CD4-positive, alpha-beta T cell treated with Interleukin-10 for 1 hour (primary cell): ENCODE measurements around the gene OTUD1.
A peak's percentile ranks its signal among the peaks of the same experiment; 100 is the strongest.
"Not testable (repeated sequence)": the region's sequence is repeated elsewhere in the genome, so short reads cannot be mapped to it uniquely, and the experiment has no call there.

Source experiments
- DNase-seq: peaks from one replicate; pipeline ENCODE4 v3.0.0-alpha.2; 2020

Gene OTUD1, protein sequence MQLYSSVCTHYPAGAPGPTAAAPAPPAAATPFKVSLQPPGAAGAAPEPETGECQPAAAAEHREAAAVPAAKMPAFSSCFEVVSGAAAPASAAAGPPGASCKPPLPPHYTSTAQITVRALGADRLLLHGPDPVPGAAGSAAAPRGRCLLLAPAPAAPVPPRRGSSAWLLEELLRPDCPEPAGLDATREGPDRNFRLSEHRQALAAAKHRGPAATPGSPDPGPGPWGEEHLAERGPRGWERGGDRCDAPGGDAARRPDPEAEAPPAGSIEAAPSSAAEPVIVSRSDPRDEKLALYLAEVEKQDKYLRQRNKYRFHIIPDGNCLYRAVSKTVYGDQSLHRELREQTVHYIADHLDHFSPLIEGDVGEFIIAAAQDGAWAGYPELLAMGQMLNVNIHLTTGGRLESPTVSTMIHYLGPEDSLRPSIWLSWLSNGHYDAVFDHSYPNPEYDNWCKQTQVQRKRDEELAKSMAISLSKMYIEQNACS

DNA sequence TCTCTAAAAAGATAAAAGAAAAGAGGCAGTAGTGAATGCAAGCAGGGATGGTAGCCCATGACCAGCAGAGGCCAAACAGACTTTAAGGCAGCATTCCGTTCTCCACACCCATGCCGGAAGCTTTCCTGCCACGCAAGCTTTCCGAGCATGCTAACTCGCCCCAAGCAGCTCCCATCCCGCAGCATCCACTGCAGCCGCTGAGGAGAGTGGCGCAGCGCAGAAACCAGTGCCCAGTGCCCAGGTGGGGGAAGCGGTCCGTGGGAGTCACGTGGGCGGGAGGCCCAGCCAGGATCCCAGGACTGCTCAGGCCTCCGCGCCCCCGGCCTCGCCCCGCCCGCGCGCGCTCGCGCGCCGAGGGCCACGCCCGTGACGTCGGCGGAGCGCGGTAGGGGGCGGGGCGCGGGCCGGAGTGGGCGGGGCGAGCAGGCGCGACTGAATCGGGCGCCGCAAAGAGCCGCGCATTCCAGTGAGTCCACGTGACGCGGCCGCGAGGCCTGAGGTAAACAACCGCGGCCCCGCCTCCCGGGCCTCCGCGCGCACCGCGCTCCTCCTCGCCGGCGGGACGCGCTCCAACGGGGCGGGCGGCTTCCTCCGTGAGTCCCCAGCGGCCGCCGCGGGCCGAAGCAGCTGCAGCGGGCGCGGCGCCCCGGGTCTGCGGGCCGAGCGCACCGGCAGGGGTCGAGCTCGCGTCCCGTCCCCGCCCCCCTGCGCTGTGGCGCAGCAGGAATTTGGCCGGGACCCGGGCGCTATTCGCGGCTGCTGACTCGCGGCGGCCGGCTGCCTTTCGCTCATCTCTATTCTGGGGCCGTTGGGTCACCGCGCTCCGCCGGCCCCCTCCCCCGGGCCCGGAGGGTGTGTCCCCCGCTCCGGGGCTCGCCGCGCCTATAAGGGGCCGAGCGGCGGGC lies at the start of gene OTUD1:
OTUD1 (plus strand) TSS at position 529 of the 905 bp plus-strand sequence. CDS start 383 bp downstream, outside the sequence.
- peak; percentile 94 for DNase-seq

DNA sequence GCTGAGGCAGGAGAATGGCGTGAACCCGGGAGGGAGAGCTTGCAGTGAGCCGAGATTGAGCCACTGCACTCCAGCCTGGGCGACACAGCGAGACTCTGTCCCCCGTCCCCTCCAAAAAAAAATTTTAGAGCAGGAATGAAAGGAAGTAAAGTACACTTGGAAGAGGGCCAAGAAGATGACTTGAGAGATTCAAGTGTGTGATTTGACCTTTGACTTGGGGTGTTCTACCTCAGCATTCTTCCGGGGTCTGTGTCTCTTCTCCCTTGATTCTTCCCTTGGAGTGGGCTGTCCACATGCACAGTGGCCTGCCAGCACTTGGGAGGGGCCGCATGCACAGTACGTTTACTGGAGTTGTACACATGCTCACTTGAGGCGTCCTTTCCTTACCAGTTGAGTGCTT lies 48.5 kb upstream of the OTUD1 start:
- not testable (repeated sequence) for DNase-seq

DNA sequence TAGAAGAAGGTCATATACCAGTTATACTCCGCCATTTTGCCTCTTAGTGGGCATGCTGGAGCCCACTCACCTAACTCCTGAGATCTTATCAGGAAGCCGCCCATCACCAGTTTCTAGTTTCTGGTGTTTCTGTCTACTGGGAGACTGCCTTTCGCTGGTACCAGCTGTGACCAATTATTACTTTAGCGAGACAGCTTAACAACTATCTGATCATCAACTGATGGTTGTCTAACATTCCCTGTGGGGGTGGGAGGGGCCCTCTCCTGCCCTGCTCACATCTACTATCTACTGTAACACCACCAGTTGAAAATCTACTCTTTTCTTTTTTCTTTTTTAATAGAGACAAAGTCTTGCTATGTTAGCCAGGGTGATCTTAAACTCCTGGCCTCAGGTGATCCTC lies 48.1 kb upstream of the OTUD1 start:
- DNase-seq: no peak

DNA sequence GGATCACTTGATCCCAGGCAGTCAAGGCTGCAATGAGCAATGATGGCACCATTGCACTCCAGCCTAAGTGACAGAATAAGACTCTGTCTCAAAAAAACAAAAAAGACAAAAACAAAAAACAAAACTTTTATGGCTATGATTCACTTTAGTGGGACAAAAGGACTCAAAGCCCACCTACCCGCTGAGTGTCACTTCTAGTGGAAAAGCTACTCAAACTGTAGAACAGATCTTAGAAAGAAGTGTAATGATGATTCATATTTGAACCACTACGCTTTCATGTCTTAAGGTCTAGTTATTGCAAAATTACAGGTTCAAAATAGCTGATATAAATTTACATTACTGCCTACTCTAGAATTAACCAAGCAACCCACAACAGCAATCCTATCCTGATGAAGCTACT lies 47.1 kb upstream of the OTUD1 start:
- DNase-seq: no peak

DNA sequence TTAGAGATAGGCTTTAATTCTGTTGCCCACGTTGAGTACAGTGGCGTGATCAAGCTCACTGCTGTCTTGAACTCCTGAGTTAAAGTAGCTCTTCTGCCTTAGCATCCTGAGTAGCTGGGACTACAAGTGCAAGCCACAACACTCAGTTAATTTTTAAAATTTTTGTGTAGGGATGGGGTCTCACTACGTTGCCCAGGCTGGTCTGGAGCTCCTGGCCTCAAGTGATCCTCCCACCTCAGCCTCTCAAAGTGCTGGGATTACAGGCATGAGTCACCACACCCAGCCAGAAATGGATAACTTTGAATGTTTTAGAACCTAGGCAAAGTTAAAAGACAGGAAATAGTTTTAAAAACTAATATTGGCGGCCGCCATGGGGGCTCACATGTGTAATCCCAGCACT lies 43.9 kb upstream of the OTUD1 start:
- no peak for DNase-seq

DNA sequence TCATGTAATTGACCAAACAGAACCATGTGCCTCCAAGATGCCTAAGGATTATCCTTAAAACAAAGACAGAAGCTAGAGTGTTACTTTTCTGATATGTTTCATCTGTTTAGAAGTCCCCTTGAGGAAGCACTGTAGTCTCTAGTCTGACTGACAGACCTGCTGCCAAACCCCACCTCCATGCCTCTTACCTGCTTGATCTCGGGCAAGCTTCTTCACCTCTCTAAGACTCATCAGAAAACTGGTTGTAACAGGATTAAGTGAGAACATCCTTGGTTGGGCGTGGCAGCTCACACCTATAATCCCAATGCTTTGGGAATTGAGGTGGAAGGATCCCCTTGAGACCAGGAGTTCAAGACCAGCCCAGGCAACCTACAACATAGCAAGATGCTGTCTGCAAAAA lies 42.2 kb upstream of the OTUD1 start:
- DNase-seq: no peak

DNA sequence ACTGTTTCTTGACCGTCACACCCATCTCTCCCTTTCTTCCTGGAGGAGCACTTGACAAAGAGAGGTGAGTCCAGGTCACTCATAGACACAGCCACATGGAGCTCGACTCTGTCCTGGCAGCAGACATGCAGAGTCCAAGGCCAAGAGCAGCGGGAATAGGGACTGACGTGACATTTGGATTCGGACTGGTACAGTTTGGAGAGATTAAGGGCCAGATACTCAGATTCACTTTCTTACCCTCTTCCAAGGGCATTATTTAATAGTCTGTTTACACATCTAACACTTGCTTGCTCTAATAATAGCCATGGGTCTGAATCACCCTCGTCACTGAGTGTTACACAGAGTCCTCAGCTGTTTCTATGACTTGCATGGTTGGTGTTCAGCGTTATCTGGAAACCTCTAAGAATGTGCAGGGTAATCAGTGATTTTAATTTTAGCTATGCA lies 39.2 kb upstream of the OTUD1 start:
- no peak for DNase-seq

DNA sequence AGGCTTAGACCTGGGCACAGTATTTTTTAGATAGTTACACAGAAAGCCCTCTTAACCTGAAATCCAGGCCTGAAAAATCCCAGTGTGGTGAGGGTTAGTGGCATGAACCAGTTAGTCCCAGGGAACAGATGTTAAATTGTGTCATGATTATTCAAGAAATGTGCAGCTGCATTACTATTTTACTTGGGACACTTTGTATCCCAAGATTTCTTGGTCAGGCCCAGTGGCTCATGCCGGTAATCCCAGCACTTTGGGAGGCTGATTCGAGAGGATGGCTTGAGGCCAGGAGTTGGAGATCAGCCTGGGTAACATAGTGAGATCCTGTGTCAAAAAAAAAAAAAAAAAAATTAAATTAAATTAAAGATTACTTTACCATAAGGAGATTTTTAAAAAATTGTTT lies 36.0 kb upstream of the OTUD1 start:
- no peak for DNase-seq

DNA sequence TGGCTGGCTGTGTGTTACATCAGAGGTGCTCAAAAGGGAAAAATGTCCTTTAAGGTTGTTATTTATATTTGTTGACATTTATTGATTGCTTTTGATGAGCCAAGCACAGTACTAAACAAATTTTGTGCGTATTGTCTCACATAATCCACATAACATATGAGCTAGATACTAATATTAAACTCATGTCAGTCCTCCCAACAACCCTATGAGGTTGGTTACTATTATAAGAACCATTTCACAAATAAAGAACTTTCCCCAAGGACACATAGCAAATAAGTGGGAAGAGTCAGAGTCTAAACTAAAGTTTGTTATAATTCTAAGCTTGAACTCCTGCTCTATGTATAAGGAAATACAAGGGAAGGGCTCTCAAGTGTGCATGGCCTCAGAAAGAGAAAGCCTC lies 35.6 kb upstream of the OTUD1 start:
- no peak for DNase-seq

DNA sequence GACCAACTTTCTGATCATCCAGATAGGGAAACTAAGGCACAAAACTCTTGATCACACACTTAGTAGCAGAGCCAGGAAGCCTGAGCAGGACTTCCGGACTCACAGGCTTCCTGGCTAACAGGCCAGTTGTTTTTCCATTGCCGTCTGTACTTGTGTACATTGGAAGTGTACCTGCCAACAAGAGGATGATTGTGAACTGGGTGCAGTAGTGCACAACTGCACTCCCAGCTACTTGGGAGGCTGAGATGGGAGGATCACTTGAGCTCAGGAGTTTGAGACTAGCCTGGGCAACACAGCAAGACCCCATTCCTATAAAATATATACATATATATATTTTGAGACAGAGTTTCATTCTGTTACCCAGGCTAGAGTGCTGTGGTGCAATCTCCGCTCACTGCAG lies 35.2 kb upstream of the OTUD1 start:
- no peak for DNase-seq

DNA sequence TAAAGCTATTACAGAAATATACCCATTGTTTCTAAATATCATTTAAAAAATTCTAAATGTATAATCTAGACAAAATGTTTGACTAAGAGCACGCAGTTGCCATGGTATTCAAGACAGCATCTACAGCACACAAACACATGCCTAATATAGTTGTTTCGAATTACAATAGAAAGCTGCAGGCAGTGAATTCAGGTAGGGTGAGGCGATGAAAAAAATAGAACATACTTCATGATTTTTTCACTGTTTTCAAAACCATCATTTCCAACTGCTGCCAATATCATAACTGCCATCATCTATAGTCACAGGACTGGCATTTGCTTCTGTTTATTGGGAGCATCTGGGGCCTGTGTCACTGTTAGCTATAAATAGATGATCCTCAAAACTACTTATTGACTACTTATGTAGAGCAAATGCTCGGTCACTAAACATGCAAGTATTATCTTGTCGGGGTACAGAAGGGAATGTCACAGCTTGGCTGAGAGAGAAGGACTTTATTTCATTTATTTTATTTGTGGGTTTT lies 34.4 kb upstream of the OTUD1 start:
- DNase-seq: no peak

DNA sequence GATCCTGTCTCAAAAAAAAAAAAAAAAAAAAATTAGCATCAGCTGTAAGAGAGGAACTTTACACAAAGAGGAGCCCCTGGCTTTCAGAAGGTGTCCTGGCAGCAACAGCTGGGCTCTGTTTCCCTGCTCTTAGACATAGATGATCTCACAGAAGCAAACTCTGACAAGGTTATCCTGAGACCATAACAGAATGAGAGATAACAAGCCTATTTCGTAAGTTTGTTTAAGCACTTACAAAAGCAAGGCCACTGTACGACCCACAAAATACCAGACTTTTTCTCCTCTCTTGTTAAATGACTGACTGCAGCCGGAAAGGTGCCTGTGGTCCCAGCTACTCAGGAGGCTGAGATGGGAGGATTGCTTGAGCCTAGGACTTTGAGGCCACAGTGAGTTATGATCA lies 33.3 kb upstream of the OTUD1 start:
- DNase-seq: no peak

DNA sequence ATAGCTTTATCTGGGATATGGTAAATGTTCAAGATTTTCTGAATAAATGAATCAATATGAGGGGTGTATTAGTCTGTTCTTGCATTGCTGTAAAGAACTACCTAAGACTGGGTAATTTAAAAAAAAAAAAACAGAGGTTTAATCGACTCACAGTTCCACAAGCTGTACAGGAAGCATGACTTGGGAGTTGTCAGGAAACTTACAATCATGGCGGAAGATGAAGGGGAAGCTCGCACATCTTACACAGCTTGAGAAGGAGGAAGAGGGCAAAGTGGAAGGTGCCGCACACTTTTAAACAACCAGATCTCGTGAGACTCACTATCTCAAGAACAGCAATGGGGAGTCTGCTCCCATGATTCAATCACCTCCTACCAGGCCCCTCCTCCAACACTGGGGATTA lies 32.5 kb upstream of the OTUD1 start:
- no peak for DNase-seq

DNA sequence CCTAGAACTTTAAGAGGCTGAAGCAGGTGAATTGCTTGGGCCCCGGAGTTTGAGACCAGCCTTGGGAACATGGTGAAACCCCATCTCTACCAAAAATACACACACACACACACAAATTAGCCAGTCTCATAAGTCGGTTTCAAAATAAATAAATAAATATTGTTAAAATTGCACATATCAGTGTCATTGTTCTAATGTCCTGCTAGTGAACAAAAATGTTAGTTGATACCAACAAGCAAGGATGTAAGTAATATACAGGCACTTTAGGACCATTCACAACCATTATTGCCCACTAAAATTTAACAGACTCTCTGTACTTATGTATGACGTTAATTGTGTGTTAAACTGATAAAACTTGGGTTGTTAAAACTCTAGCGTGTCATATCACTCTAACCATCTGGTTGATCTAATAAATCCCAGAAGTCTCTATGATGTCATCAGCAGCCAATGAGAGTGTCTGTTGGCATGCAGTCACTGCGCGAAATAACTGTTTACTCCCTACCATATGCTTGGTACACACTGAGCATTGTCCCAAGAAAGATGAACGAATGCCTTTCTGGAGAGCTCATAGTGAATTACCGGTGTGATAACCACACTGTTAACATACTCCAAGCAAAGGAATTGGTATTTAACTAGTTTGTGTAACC lies 30.4 kb upstream of the OTUD1 start:
- no peak for DNase-seq

DNA sequence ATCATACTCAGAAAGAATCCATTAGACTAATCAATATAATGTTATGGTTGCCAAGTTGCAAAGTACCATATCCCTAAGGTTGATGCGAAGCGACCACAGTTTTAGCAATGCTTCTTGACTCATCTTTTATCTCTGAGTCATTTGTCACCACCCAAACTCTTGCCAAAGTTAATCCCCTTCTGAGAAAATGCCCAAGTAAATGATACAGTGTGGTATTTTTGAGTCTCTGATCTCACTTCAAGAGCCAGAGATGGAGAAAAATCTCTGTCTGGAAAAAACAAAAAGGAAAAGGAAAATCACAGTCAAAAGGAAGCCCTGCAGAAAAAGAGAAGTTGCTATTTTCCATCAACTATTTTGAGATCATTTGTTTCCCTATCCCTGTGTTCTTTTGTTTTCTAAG lies 26.7 kb upstream of the OTUD1 start:
- DNase-seq: no peak

DNA sequence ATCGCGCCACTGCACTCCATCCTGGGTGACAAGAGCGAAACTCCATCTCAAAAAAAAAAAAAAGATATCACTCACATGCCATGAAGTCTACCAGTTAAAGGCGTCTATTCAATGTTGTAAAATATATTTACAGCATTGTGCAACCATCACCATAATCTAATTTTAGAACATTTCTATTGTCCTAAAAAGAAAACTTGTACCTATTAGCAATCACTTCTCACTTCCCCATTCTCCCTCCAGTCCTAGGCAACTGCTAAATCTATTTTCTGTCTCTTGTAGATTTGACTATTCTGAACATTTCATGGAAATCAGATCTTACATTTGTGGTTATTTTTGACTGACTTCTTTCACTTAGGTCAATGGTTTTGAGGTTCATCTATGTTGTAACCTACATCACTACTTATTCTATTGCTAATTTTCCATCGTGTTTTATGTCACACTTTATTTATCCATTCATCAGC lies 25.2 kb upstream of the OTUD1 start:
- no peak for DNase-seq

DNA sequence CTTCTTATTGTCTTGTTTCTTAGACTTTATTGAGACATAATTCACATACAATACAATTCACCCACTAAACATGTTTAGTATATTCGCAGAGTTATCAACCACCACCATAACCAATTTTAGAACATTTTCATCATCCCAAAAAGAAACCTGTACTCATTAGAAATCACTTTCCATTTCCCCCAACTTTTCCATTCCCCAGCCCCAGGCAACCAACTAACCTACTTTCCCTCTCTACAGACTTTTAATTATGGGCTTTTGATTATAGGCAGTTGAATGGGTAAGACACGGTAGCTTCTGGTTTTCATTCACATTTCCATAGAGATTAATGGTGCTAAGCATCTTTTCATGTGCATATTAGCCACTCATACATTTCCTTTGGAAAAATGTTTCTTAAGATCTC lies 24.2 kb upstream of the OTUD1 start:
- no peak for DNase-seq

DNA sequence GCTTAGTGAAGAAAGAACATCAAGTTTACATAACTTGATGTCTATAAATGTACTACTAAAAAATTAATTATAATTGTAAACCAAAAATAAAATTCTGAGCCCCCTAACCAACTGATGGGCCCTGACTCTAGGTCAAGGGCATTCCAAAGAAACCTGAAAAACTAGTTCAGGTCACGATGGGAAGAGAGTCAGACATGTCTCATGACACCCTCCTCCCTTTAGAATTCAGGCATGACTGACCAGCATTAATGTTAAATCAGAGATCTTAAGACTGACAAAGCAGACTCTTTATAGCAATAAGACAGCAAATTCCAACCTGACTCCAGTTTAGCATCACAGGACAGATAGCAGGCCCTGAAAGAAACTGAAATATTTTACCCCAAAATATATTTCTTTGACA lies 21.6 kb upstream of the OTUD1 start:
- DNase-seq: no peak

DNA sequence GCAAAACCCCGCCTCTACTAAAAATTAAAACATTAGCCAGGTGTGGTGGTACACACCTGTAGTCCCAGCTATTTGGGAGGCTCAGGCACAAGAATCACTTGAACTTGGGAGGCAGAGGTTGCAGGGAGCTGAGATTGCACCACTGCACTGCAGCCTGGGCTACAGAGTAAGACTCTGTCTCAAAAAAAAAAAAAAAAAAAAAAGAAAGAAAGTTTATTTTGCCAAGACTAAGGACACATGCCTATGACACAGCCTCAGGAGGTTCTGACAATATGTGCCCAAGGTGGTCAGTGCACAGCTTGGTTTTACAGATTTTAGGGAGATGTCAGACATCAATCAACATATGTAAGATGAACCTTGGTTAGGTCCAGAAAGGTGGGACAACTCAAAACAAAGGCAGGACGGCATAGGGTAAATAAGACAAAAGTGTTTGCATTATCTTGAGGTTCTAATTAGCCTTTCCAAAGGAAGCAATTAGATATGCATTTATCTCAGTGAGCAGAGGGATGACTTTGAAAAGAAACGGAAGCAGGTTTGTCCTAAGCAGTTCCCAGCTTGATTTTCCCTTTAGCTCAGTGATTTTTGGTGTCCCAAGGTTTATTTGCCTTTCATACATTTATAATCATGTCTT lies 20.7 kb upstream of the OTUD1 start:
- DNase-seq: no peak

DNA sequence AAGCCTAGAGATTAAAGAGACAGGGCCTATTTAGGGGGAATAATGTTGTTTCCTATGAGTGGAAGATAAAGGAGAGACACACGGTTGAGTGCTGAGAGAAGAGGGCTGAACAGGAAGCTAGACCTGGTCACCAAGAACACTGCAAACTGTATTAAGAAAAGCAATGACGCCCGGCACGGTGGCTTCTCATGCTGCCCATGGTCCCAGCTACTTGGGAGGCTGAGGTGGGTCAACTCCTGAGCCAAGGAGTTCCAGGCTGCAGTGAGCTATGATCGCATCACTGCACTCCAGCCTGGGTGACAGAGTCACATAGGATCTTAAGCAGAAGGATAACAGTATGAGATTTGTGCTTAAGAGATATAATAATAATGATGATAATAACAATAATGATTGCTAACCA lies 19.7 kb upstream of the OTUD1 start:
- DNase-seq: no peak

DNA sequence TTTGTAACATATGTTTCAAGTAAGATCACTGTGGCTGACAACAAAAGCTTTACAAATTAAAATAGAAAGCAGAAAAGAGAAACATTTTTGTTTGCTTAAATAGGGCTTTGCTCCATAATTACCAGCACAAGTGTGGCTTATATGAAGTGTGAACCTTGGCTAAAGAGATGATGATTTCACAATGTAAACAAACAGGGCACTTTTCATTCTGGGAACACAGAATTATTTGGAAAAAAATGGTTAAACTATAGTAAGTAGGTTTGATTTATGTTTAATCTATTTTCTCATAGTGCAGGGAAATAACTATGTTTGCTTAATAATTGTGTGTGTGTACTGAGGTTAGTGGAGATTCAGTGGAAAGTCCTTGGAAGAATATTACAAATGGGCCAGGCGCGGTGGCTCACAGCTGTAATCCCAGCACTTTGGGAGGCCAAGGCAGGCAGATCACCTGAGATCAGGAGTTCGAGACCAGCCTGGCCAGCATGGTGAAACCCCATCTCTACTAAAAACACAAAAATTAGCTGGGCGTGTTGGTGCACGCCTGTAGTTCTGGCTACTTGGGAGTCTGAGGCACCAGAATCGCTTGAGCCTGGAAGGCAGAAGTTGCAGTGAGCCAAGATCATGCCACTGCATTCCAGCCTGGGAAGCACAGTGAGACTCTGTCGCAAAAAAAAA lies 19.1 kb upstream of the OTUD1 start:
- DNase-seq: no peak

DNA sequence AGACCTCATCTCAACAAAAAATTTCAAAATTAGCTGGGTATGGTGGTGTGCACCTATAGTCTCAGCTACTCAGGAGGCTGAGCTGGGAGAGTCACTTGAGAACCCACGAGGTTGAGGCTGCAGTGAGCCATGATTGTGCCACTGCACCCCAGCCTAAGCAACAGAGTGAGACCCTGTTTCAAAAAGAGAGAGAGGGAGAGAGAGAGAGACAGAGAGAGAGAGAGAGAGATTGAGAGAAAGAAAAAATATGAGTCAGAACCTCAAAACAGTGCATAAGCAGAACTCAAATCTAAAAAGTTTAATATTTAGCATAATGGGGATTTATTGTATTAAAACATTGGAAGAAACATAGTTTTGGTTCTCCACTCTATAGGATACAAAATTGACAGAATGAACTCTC lies 17.5 kb upstream of the OTUD1 start:
- DNase-seq: no peak
